ENCODE data around the gene SLC38A1. TPM values are rescaled to one million over a fixed set of nuclear protein-coding genes. Genes with fewer than 3 reads are reported as not detected.

The SLC38A1 gene
- total RNA-seq, 2 donors from 2014 or later, result 22.1 to 77.0 TPM

- DNase-seq (ENCODE audit: low spot score) (no peak), ATAC-seq (ENCODE audit: insufficient number of reproducible peaks, low FRiP score, low read depth) (no peak)
- Histone ChIP-seq H3K27me3 (replicated peaks; ENCODE audit: insufficient read depth) (no peaks in the 10 kb centered on the region), H3K27ac (no peak overlapping the region), H3K9me3 (no peaks in the 10 kb centered on the region), H3K4me3 (no peak overlapping the region), H3K36me3 (no peaks in the 10 kb centered on the region), H3K4me1 (ENCODE audit: control insufficient read depth in 1 of 2, low read depth in 2 of 2) (peaks cover 23 to 51% of the 10 kb centered on the region in 2 donors)
- no peak for TF ChIP-seq CTCF (IDR thresholded peaks at IDR 0.05)
Measured at GRCh38 chr12:46158501-46158900, 110.3 kb downstream of the SLC38A1 start.

- no peak for DNase-seq (ENCODE audit: low spot score)
Measured at GRCh38 chr12:46154221-46154985, 114.4 kb downstream of the SLC38A1 start.

GRCh38 chr12:46153268-46153872 lies 115.5 kb downstream of the SLC38A1 start:
- peak overlapping the region; percentile 21 for H3K4me3 ChIP-seq
- peak; percentile 57 for TF ChIP-seq CTCF (IDR thresholded peaks at IDR 0.05)
- no peak for DNase-seq (ENCODE audit: low spot score)
- no peaks in the 10 kb centered on the region for H3K36me3 ChIP-seq
- H3K4me1 ChIP-seq (ENCODE audit: control insufficient read depth in 1 of 2, low read depth in 2 of 2), result peaks cover 17 to 22% of the 10 kb centered on the region in 2 donors
- ATAC-seq (ENCODE audit: insufficient number of reproducible peaks, low FRiP score, low read depth), result no peak
- H3K27ac ChIP-seq, result no peak overlapping the region
- no peaks in the 10 kb centered on the region for H3K27me3 ChIP-seq (replicated peaks; ENCODE audit: insufficient read depth)
- no peaks in the 10 kb centered on the region for H3K9me3 ChIP-seq

More at GRCh38 chr12:46154221-46154985, 114.4 kb downstream of the SLC38A1 start:
- Histone ChIP-seq H3K4me1 (ENCODE audit: control insufficient read depth in 1 of 2, low read depth in 2 of 2) (peaks cover 20 to 32% of the 10 kb centered on the region in 2 donors), H3K9me3 (no peaks in the 10 kb centered on the region), H3K27me3 (replicated peaks; ENCODE audit: insufficient read depth) (no peaks in the 10 kb centered on the region), H3K36me3 (no peaks in the 10 kb centered on the region), H3K4me3 (no peak overlapping the region), H3K27ac (no peak overlapping the region)
- no peak for ATAC-seq (ENCODE audit: insufficient number of reproducible peaks, low FRiP score, low read depth)
- TF ChIP-seq CTCF (IDR thresholded peaks at IDR 0.05), result no peak

GRCh38 chr12:46152456-46152855 lies 116.4 kb downstream of the SLC38A1 start:
- Histone ChIP-seq H3K9me3 (no peaks in the 10 kb centered on the region), H3K27ac (no peak overlapping the region)

More at GRCh38 chr12:46152456-46152855, 116.4 kb downstream of the SLC38A1 start:
- no peaks in the 10 kb centered on the region for H3K27me3 ChIP-seq (replicated peaks; ENCODE audit: insufficient read depth)
- H3K36me3 ChIP-seq, result no peaks in the 10 kb centered on the region
- DNase-seq (ENCODE audit: low spot score) (no peak), ATAC-seq (ENCODE audit: insufficient number of reproducible peaks, low FRiP score, low read depth) (no peak)
- no peak for TF ChIP-seq CTCF (IDR thresholded peaks at IDR 0.05)
- peaks cover 11 to 13% of the 10 kb centered on the region in 2 donors for H3K4me1 ChIP-seq (ENCODE audit: control insufficient read depth in 1 of 2, low read depth in 2 of 2)
- H3K4me3 ChIP-seq, result no peak overlapping the region

Measured in thoracic aorta (tissue), 2 donors.